GM18870 (cell line): ENCODE data around the gene AP3D1.
"Not testable (repeated sequence)": the region's sequence is repeated elsewhere in the genome, so short reads cannot be mapped to it uniquely, and the experiment has no call there.

ENCODE experiments used
- ATAC-seq: cut with Tn5 transposase; IDR thresholded peaks from one replicate; pipeline ENCODE4 v1.9.1; 2021; ENCODE audit warnings: moderate library complexity; ENCODE audit not compliant: unreplicated experiment

AP3D1 gene

GRCh38 chr19:2151339-2152229 lies at the start of gene AP3D1:
TSS of gene AP3D1 (minus strand) at chr19:2151566. CDS start at chr19:2151334, 232 bp downstream.
- peak; percentile 83 for ATAC-seq

- ATAC-seq: not testable (repeated sequence)
These were observed 49.4 kb upstream of the AP3D1 start for GRCh38 chr19:2200624-2201294.

GRCh38 chr19:2199861-2200623 lies 48.7 kb upstream of the AP3D1 start:
- no peak for ATAC-seq

- no peak for ATAC-seq
These were observed 47.8 kb upstream of the AP3D1 start for GRCh38 chr19:2199215-2199614.

- no peak for ATAC-seq
These were observed 47.0 kb upstream of the AP3D1 start for GRCh38 chr19:2198317-2198716.

GRCh38 chr19:2197270-2197669 lies 45.9 kb upstream of the AP3D1 start:
- ATAC-seq: no peak

GRCh38 chr19:2195914-2196313 lies 44.5 kb upstream of the AP3D1 start:
- no peak for ATAC-seq

- ATAC-seq: no peak
These were observed 44.0 kb upstream of the AP3D1 start for GRCh38 chr19:2195361-2195760.

GRCh38 chr19:2194513-2195078 lies 43.2 kb upstream of the AP3D1 start:
- no peak for ATAC-seq

GRCh38 chr19:2193807-2194206 lies 42.4 kb upstream of the AP3D1 start:
- ATAC-seq: no peak

- ATAC-seq: no peak
These were observed 41.5 kb upstream of the AP3D1 start for GRCh38 chr19:2192862-2193261.

- ATAC-seq: no peak
These were observed 40.3 kb upstream of the AP3D1 start for GRCh38 chr19:2191456-2192310.

GRCh38 chr19:2190848-2191455 lies 39.6 kb upstream of the AP3D1 start:
- ATAC-seq: no peak

- no peak for ATAC-seq
These were observed 38.5 kb upstream of the AP3D1 start for GRCh38 chr19:2189880-2190279.

GRCh38 chr19:2188708-2189385 lies 37.5 kb upstream of the AP3D1 start:
- no peak for ATAC-seq

GRCh38 chr19:2187159-2187558 lies 35.8 kb upstream of the AP3D1 start:
- no peak for ATAC-seq

- no peak for ATAC-seq
These were observed 34.9 kb upstream of the AP3D1 start for GRCh38 chr19:2186071-2186846.

- ATAC-seq: no peak
These were observed 34.3 kb upstream of the AP3D1 start for GRCh38 chr19:2185734-2186070.
